HuH-7 (cell line): ENCODE results near the gene LILRA5.
"Not testable (repeated sequence)": the region's sequence is repeated elsewhere in the genome, so short reads cannot be mapped to it uniquely, and the experiment has no call there.

Source experiments
- DNase-seq: peaks from one replicate; pipeline ENCODE4 v3.0.0; 2011; ENCODE audit warnings: low spot score

LILRA5 gene

DNA sequence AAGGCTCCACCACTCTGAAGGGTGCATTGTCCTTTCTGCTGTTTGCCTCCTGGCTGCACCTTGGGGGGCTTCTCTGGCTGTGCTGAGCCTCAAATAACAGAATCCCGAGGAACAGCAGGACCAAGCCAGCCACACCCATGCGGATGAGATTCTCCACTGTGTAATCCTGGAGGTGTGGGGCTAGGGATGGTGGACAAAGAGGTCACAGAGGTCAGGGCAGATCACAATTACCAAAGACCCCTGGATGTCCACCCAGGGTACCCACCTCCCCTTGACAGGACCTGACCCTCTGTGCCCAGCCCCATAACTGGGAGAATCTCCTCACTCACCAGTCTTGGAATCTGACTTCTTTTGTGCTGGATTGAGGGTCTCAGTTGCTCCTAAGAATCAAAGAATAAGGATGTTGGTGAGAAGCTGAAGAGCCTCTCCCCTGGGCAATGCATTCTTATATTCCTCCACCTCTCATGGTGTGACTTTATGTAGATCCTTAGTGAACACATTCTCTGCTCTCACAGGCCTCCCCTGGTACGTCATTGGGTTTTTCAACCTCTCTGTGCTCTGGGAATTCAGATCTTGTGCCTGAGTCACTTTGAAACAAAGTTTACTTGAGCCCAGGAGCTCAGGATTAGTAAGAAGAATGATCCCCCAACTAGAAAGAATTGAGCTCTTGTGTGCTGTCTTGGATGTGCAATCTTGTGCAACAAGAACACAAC, 20.8 kb upstream of the LILRA5 start:
- no peak for DNase-seq

DNA sequence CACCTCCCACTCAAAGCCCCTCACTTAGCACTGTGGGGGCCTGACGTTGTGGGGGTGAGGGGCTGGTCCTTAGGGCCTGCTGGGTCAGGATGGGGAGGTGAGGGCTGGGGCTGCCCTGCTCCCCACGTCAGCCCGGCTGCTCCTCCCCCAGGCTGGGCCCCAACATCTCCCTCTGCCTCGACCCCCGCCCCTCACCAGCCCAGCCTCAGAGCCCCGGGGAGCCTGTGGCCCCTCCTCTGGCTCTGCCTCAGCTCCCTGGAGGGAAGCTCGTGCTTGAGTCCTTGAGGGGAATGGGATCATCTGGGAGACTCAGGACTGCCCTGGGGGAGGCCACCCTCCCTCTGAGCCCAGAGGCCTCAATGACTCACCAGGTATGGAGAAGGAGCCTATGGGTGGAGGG, 19.2 kb upstream of the LILRA5 start:
- no peak for DNase-seq

DNA sequence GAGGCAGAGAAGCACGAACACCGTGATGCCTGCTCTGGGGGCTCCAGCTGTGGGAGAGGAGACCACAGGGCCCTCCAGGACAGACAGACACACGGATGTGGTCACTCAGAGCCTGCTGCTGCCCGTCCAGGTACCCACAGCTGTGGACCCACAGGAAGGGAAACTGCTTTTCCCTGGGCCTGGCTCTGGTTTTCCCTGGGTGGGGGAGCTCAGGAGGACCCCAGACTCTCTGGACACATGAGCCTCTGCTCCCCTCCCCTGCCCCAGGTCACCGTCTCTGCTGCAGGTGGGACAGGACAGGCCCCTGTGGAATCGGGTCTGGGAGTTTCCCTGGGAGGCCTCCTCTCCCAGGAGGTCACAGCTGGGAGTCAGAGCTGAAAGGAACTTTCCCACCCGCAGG, 18.7 kb upstream of the LILRA5 start:
- DNase-seq, result no peak

DNA sequence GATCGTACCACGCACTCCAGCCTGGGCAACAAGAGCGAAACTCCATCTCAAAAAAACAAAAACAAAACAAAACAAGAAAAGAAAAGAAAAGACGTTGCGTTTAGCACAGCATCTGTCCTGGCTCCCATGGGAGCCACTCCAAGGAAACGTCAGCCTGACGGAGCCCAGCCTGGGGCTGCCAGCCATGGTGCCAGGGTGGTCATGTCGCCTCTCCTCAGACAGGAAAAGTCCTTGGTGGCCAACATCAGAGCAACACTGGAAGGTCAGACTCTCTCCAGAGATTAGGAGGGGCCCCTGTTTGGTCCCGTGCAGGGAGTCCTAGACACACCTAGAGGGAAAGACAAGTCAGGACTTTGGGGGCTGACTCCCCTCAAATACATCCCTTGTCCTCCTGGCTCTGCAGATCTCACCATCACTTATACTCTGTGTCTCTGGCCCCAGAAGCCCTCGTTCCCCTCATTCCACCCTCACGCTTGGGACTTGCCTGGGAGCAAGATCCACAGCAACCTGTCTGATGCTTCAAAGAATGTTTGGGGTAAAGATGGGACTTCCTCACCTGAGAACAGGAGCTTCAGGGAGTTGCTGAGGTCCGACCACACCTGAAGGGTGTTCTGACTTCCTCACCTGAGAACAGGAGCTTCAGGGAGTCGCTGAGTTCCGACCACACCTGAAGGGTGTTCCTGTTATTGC, 16.7 kb upstream of the LILRA5 start:
- no peak for DNase-seq

DNA sequence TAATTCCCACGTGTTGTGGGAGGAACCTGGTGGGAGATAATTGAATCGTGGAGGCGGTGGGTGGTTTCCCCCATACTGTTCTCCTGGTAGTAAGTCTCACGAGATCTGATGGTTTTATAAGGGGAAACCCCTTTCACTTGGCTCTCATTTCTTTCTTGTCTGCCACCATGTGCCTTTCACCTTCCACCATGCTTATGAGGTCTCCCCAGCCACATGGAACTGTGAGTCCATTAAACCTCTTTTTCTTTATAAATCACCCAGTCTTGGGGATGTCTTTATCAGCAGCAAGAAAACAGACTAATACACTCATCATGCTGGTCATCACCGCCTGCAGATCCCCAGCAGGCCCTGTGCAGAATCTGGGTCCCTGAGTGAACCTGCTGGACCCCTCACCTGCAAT, 15.8 kb upstream of the LILRA5 start:
- not testable (repeated sequence) for DNase-seq

DNA sequence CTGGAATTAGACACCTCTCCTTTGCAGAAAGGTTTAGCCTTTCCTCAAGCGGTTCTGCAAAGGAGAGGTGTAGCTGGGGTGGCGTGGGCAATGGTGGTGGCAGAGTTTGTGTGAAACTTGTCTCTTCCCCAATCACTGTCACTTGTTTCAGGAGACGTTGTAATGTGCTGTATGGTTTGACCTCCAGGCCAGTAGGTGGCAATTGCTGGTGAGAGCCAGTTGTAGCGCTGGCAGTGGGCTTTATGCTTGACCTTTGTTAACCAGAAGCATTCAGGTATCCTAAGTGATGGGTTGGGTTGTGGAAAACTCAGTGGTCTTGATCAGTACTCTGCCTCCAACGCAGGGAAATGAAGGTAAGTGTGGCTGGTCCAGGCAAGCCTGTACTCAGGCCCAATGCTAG, 12.7 kb upstream of the LILRA5 start:
- no peak for DNase-seq

DNA sequence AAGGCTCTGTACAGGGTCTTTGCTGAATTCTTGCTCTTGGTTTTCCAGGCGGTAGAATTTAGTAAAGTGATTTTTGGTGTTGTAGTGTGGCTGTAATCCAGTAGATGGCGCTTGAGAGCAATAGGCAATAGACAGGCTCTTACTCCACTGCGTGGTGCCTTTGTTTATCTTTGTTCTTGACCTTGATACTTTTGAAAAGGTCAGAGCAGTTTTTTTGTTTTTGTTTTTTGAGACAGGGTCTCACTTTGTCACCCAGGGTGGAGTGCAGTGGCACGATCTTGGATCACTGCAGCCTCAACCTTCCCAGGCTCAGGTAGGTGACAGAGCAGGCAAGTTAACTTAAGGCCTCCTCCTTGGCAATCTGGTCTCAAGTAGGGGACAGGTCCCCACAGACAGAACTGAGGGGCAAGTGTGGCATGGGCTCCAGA, 12.2 kb upstream of the LILRA5 start:
- DNase-seq, result peak; percentile 51

DNA sequence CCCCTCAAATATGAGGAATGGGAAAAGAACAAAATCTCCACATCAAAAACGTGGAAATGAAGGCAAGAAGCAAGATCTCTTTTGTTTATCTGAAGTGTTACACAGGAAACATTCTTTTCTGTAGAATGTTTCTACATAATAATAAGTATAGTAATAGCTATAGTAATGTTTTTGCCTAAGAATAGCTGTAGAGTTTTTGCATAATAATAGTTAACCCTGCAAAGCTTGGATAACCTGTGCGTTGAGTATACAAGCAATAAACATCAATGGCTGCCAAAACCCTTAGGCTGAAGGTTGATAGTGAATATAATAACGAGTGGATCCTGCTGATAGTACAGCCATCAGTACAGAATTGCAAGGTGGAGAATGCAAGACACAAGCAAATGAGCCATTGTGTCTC, 11.1 kb upstream of the LILRA5 start:
- no peak for DNase-seq

DNA sequence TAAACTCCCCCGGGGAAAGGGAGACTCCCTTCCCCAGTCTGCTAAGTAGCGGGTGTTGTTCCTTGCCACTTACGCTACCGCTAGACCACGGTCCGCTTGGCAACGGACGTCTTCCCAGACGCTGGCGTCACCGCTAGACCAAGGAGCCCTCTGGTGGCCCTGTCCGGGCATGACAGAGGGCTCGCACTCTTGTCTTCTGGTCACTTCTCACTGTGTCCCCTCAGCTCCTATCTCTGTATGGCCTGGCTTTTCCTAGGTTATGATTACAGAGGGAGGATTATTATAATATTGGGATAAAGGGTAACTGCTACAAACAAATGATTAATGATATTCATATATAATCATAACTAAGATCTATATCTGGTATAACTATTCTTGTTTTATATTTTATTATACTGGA, 10.0 kb upstream of the LILRA5 start:
- DNase-seq, result not testable (repeated sequence)

DNA sequence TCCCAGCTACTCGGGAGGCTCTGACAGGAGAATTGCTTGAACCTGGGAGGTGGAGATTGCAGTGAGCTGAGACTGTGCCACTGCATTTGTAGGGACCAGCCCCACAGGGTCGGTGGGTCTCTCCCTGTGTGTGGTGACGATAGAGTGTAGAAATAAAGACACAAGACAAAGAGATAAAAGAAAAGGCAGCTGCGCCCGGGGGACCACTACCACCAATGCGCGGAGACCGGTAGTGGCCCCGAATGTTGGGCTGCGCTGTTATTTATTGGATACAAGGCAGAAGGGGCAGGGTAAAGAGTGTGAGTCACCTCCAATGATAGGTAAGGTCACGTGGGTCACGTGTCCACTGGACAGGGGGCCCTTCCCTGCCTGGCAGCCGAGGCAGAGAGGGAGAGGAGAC, 9.3 kb upstream of the LILRA5 start:
- DNase-seq, result not testable (repeated sequence)

DNA sequence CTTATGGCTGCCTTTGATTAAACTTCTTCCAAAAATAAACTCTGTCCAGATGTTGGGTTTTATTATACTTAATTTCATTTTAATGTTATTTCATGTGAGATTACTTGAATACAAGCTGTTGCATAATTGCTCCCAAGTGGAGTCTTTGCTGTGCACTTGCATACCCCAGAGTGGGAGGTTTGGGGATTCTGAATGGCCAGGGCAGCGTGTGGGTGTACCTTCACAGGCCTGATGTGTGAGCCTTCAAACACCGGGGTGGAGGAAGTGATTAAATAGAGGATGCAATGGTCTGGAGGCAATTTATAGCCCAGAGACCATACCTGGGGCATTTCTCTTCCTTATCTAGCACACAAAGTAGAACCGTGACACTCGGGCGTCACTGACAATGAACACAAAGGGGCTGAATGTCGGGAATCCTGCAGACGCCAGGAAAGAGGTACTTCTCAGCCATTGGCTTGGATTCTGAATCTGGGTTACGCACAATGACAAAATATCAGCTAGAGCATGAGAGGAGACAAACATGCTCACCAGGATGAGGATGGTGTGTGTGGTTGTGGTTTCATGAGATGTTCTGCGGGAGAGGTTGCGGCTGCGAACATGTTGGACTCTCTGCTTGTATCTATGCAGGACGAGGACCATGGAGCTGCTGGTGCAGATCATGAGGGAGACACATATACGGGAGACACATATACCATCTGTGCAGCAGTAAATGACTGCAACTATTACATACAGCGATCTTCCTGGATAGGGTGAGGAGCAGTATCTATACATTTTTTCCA, 7.1 kb upstream of the LILRA5 start:
- no peak for DNase-seq

DNA sequence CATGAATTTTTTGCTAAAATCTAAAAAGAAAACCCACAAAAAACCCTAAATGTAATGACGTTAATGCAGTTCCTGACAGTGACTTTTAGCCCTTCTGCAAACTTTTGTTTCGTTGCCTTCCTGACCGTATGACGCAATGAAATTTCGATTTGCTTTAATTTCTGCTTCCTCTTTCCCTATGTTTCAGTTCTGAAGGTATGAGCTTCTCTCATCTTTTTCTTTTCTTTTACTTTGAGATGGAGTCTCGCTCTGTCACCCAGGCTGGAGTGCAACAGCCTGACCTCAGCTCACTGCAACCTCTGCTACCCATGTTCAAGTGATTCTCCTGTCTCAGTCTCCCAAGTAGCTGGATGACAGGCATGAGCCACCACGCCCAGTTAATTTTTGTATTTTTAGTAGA, 6.1 kb upstream of the LILRA5 start:
- no peak for DNase-seq

DNA sequence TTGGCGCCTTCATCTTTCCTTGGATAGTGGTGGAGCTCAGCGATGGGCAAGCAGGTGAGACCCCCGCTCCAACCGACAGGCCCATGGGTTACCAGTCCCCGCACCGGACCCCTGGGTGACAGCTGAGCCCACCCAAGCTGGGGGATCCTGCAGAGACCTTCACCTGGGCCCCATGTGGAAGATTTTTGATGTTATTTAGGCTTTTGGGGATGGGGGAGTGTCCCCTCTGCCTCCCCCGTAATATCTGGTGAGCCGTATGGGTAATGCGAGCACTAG, 4.9 kb upstream of the LILRA5 start:
- no peak for DNase-seq

DNA sequence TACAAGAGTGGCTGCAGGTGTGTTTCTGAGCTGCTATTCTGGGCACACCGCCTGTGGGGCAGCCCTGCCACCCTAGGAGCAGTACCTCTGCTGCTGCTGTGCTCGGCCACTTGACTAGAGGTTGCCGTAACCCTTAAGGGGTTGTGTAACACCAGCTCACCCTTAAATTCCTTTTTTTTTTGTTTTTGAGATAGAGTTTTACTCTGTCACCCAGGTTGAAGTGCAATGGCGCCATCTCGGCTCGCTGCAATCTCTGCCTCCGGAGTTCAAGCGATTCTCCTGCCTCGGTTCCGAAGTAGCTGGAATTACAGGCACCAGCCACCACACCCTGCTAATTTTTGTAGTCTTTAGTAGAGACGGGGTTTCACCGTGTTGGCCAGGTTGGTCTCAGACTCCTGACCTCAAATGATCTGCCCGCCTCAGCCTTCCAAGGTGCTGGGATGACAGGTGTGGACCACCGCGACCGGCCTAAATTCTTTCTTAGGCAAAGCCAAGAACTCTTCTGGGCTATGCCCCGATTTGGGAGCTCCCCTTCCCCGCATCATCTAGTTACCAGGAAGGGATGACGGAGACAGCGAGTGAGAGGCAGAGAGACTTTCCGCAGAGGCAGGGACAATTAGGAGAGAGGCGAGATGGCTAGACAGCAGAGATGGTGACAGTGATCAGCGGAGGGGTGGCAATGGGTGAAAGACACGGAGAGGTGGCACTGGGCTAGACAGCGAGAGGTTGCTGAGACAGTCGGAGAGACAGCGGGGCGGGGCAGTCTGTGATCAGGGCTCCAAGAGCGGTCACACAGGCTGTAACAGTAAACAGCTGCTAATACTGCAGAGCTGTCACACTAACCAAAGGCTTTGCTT, 4.4 kb upstream of the LILRA5 start:
- no peak for DNase-seq

DNA sequence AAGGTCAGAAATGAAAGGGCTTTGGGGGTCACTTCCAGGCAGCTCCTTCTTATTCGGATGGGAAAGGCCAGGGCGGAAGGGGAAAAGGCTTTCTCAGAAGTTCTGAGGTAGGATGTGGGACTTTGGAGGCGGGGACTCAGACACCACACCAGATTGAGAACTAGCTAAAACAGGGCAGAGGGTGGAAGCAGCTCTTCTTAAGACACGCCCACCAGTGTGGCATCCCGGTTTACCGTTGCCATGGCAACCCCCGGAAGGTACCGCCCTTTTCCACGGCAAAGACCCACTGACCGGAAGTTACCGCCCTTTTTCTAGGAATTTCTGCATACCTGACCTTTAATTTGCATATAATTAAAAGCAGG, 3.8 kb upstream of the LILRA5 start:
- DNase-seq, result no peak

DNA sequence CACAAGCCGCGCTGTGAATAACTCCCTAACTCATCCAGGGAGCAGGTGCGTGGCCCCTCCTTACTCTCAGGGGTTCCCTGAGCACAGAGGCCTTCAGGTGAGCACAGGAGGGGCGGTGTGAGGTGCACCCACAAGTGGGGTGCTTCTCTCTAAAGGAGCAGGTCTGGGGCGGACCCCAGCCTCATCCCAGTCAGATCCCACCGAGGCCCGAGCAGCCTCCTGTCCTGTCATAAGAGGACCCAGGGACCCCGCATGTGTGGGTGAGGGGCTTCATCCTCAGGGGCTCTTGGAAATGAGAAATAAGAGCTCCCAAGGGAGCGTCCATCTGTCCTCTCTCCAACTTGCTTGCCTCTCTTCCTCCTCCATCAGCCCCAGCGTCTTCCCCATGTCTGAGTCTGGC, 3.0 kb upstream of the LILRA5 start:
- no peak for DNase-seq

DNA sequence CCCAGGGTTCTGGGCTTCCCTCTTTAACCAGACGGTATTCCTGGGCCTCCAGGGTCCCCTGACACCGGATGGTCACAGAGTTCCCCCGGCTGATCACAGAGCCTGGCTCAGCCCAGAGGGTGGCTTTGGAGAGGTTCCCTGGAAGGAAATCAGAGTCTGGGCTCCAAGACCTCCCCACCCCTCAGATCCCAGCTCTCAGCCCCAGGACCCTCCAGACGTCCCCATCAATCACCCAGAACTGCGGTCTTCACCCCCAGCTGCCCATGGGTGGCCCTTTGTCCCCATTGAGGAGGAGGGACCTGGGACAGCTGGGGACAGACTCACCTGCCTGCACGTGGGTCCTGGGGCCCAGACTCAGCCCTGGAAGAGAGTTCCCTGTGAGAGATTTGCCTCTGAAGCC, 955 bp downstream of the LILRA5 start:
- no peak for DNase-seq

DNA sequence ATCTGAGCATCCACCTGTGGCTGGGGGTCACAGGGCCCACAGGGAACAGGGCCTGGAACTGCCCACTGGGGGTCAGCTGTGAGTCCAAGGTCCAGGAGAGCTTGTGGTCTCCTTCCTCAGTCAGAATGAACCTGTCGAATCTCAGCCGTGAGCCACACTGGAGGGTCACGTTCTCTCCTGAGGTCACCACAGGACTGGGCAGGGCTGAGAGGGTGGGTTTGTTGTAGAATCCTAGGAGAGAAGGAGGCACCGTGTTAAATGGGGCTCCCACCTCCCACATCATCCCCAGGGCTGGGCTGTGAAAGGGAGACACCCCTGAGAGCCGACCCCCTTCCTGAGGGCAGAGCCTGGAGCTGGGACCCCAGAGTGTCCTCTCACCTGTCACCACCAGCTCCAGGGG, 1.5 kb downstream of the LILRA5 start:
- DNase-seq, result no peak

DNA sequence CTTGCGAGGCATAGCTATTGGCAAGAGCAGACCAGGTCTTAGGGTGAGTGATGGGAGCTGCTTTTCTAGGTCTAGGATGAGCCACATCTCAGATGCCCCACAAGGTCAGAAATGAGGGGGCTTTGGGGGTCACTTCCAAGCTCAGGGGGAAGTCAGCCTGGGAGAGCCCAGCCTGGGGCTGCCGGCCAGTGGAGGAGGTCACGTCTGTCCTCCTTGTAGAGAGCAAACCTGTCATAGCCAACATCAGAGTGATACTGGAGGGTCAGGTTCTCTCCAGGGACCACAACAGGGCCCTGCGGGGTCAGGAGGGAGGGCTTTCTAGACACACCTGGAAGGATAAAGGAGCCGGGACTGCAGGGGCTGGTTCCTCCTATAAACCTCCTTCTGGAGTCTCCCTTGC, 2.4 kb downstream of the LILRA5 start:
- no peak for DNase-seq

DNA sequence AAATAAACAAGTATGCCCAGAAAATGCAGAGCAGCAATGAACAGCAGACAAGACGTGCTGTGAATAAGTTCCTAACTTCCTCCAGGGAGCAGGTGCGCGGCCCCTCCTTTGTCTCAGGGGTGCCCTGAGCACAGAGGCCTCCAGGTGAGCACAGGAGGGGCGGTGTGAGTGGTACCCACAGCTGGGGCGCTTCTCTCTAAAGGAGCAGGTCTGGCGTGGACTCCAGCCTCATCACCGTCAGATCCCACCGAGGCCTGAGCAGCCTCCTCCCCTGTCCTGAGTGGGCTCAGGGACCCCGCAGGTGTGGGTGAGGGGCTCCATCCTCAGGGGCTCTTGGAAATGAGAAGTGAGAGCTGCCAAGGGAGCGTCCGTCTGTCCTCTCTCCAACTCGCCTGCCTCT, 3.2 kb downstream of the LILRA5 start:
- DNase-seq, result no peak

DNA sequence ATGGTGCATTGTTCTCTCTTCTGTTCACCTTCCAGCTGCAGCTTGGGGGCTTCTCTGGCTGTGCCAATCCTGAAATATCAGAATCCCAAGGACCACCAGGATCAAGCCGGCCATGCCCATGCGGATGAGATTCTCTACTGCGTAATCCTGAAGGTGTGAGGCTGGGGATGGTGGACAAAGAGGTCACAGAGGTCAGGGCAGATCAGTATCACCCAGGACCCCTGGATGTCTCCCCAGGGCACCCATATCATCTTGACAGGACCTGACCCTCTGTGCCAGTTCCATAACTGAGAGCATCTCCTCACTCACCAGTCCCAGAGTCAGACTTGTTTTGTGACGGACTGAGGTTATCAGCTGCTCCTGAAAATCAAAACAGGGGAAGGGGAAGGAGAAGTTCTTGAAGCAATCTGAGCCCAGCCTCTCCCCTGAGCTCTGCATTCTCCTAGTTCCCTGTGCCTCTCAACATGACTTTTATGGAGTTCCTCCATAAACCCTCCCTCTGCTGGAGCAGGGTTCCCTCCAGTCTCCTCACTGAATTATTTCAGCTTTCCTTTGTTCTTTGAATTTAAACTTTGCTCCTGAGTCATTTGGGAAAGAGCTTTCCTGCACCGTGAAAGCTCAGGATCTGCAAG, 5.5 kb downstream of the LILRA5 start:
- DNase-seq, result no peak

DNA sequence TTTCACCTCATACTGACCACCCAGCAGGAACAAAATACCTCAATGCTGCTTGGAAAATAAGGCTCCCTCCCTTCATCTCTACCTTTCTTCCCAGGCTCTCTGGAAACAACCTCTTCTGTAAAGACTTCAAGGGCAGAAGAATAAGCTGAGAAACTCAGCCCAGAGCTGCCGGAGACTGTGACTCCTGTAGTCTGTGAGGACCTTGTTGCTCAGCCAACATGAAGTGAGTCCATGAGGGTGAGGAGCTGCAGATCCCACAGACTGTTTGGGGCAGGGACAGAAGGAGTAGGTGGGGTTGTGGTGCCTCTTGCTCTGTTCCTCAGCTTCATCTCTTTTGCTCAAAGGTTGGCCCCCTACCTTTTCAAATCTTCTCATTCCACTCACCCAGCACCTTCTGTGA, 7.8 kb downstream of the LILRA5 start:
- no peak for DNase-seq
